Body of pancreas (tissue), 4 donors: ENCODE data around the gene RPL37. TPM values are rescaled to one million over a fixed set of nuclear protein-coding genes. Genes with fewer than 3 reads are reported as not detected.

Source experiments
- ATAC-seq: fragments of 150-250 bp; one replicate; pipeline ENCODE4 v1.9.1; 2016
- DNase-seq, 4 donors: peaks; one replicate each; pipeline ENCODE4 v3.0.0-alpha.2; 2019
- H3K27ac ChIP-seq, 4 donors: fragments of 200-600 bp; sonication (generic); 1 replicate in 3 of 4; 2 replicates in 1 of 4; pipeline versions ENCODE4 v1.5.1 to v1.6.1; 2016 to 2019; ENCODE audit warnings: mild to moderate bottlenecking in 1 of 4, mixed read lengths in 1 of 4, moderate library complexity in 1 of 4
- H3K27me3 ChIP-seq, 2 donors: fragments of 200-600 bp; sonication (generic); one replicate each; pipeline ENCODE4 v1.6.0; 2016; ENCODE audit warnings: mild to moderate bottlenecking in 1 of 2
- H3K36me3 ChIP-seq, 2 donors: fragments of 200-600 bp; sonication (generic); replicated peaks in 1 of 2; 2 replicates each; pipeline ENCODE4 v1.5.1; 2016; ENCODE audit warnings: low read depth in 2 of 2; ENCODE audit not compliant: insufficient read depth in 1 of 2
- H3K4me1 ChIP-seq: fragments of 200-600 bp; sonication (generic); one replicate; pipeline ENCODE4 v1.6.0; 2016
- H3K4me3 ChIP-seq, 2 donors: fragments of 200-600 bp; sonication (generic); 1 replicate in 1 of 2; 2 replicates in 1 of 2; pipeline ENCODE4 v1.5.1; 2016 to 2019
- H3K9me3 ChIP-seq, 3 donors: fragments of 200-600 bp; sonication (generic); 1 replicate in 2 of 3; 2 replicates in 1 of 3; pipeline ENCODE4 v1.5.1; 2016
- POLR2A ChIP-seq, 3 donors: fragments of 450-650 bp; IDR thresholded peaks; one replicate each; pipeline ENCODE4 v1.6.1; 2016; ENCODE audit warnings: antibody characterized with exemption in 3 of 3, mild to moderate bottlenecking in 2 of 3
- WGBS, 2 donors: methylation state at CpG; one replicate each; pipeline ENCODE4 v1.1.5; 2017; 5-methylcytosine and 5-hydroxymethylcytosine counted together
- intact Hi-C: fragments of 100-400 bp; cut with DNase I; formaldehyde crosslinking; loops from one replicate; pipeline ENCODE4 v1.15.1; 2023
- total RNA-seq, 2 donors: library from RNA; depleted of rRNA; stranded (reverse); fragments of >200 nt; gene quantifications; one replicate each; pipeline ENCODE4 v1.1.0, GENCODE V29; 2016
- TF ChIP-seq, protein P1 (sequence below), 7 experiments: fragments of 450-650 bp in 4 of 7; fragments of 200-600 bp in 3 of 7; sonication (generic) in 3 of 7; IDR thresholded peaks; one replicate each; pipeline ENCODE4 v1.5.1; 2016 to 2019; ENCODE audit warnings: antibody characterized with exemption in 7 of 7

RPL37 gene
- total RNA-seq, 2 donors from 2014 or later = 126 to 256 TPM

DNA sequence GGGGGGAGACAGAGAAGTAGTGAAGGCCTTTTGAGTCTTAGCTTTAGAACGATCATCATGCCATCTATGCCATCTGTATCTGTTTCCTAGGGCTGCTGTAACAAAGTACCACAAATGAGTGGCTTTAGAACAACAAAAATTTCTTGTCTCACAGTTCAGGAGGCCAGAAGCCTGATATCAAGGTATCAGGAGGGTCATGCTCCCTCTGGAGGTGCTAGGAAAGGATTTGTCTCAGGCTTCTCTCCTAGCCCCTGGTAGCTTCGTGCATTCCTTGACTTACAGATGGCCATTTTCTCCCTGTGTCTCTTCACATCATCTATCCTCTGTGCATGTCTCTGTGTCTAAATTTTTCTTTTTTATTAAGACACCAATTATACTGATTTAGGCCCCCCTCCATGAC lies 11.3 kb upstream of the RPL37 start:
- Histone ChIP-seq H3K4me3 (no peak overlapping the region), H3K4me1 (peaks cover 9% of the 10 kb centered on the region), H3K27ac (no peak overlapping the region), H3K9me3 (no peaks in the 10 kb centered on the region), H3K36me3 (no peaks in the 10 kb centered on the region), H3K27me3 (no peaks in the 10 kb centered on the region)
- ATAC-seq = no peak
- TF ChIP-seq, protein P1, sequence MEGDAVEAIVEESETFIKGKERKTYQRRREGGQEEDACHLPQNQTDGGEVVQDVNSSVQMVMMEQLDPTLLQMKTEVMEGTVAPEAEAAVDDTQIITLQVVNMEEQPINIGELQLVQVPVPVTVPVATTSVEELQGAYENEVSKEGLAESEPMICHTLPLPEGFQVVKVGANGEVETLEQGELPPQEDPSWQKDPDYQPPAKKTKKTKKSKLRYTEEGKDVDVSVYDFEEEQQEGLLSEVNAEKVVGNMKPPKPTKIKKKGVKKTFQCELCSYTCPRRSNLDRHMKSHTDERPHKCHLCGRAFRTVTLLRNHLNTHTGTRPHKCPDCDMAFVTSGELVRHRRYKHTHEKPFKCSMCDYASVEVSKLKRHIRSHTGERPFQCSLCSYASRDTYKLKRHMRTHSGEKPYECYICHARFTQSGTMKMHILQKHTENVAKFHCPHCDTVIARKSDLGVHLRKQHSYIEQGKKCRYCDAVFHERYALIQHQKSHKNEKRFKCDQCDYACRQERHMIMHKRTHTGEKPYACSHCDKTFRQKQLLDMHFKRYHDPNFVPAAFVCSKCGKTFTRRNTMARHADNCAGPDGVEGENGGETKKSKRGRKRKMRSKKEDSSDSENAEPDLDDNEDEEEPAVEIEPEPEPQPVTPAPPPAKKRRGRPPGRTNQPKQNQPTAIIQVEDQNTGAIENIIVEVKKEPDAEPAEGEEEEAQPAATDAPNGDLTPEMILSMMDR (IDR thresholded peaks at IDR 0.05) = no peak
- no peak for TF ChIP-seq POLR2A (IDR thresholded peaks at IDR 0.05)
- intact Hi-C loops = no loop called here
- DNase-seq = no peak
- WGBS, 2 donors = 75 to 84% methylated on average over 2 of the region's 2 CpGs

DNA sequence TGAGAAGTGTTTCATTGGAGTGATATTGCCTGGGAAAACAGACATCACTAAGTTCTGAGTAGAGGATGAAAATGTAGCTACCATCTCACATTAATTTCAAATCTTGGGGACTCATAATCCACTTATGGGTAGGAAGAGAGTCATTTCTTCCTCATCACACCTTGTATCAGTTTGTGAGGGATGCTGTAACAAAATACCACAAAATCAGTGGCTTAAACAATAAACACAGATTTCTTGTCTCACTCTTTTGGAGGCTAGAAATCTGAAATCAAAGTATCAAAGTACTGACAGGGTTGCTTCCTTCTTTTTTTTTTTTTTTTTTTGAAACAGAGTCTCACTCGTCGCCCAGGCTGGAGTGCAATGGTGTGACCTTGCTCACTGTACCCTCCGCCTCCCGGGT lies 9.5 kb upstream of the RPL37 start:
- no peak for TF ChIP-seq POLR2A (IDR thresholded peaks at IDR 0.05)
- TF ChIP-seq, protein P1 (IDR thresholded peaks at IDR 0.05) = no peak
- no peak overlapping the region for H3K27ac ChIP-seq
- no peaks in the 10 kb centered on the region for H3K36me3 ChIP-seq
- peaks cover 16% of the 10 kb centered on the region for H3K4me1 ChIP-seq
- no peaks in the 10 kb centered on the region for H3K9me3 ChIP-seq
- intact Hi-C loops = no loop called here
- 79 to 81% methylated on average over 4 of the region's 4 CpGs for WGBS, 2 donors
- DNase-seq (no peak), ATAC-seq (no peak)
- no peaks in the 10 kb centered on the region for H3K27me3 ChIP-seq
- no peak overlapping the region for H3K4me3 ChIP-seq

DNA sequence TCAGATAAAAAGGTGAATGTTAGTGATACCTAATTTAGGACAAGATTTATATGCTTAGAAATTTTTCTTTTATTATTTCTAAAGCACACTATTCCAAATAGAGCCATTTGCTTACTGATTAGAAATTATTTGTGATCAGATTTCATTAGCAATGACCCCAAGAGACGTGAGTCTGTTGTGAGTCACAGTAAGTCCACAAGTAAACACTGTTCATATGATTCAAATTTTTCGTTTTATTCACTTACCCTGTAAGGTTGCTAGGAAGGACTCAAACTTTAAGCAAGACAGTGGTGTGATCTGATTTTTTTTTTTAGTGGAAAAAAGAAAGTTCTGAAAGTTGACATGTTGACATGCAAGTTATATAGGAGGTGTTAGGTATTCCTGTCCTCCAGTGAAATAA lies 7.3 kb upstream of the RPL37 start:
- ATAC-seq = no peak
- intact Hi-C loops = no loop called here

DNA sequence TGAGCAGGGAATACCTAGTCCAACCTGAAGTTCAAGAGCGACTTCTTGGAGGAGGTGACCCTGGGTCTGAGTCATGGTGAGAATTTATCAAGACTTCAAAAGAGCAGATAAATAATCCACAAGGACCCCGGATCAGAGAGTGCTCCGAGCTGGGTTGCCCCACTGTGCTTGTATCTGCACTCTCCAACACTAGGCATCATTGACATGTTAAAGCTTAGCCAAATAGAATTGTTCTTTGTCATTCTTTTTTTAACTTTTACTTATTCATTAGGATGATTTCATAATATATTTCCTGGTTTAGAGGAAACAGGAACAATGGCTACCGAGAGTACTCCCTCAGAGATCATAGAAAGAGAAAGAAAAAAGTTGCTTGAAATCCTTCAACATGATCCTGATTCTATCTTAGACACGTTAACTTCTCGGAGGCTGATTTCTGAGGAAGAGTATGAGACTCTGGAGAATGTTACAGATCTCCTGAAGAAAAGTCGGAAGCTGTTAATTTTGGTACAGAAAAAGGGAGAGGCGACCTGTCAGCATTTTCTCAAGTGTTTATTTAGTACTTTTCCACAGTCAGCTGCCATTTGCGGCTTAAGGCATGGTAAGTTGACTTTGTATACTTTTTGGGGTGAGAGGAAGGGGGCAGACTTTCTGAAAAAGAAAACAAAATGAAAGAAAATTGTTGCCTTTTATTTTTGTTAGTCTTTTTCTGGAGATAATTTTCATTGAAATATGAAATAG lies 6.2 kb upstream of the RPL37 start, which contains the start of gene CARD6:
CARD6 (plus strand) TSS at position 300 of the 738 bp plus-strand sequence; CDS start at position 316, 16 bp downstream.
- Histone ChIP-seq H3K36me3 (no peaks in the 10 kb centered on the region), H3K27ac (peak within 1 kb of the TSS in 3 of 4 donors; percentile 29 to 85 (median 74)), H3K4me1 (peaks cover 16% of the 10 kb centered on the region), H3K27me3 (no peaks in the 10 kb centered on the region), H3K4me3 (peak within 1 kb of the TSS in 1 of 2 donors; percentile 9), H3K9me3 (no peaks in the 10 kb centered on the region)
- DNase-seq (peak in 1 of 4 donors; percentile 23), ATAC-seq (peak; percentile 69)
- intact Hi-C loops = no loop called here
- WGBS, 2 donors = 19 to 25% methylated on average over 9 of the region's 9 CpGs
- TF ChIP-seq, protein P1 (IDR thresholded peaks at IDR 0.05) = no peak
- TF ChIP-seq POLR2A (IDR thresholded peaks at IDR 0.05) = peak in 1 of 3 donors; percentile 25

More for the DNA sequence above, 7.3 kb upstream of the RPL37 start:
- 31 to 37% methylated on average over 2 of the region's 2 CpGs for WGBS, 2 donors
- H3K9me3 ChIP-seq = no peaks in the 10 kb centered on the region
- DNase-seq = no peak
- peaks cover 16% of the 10 kb centered on the region for H3K4me1 ChIP-seq
- peak overlapping the region in 1 of 2 donors; percentile 9 for H3K4me3 ChIP-seq
- peak overlapping the region in 1 of 4 donors; percentile 85 for H3K27ac ChIP-seq
- TF ChIP-seq, protein P1 (IDR thresholded peaks at IDR 0.05) = no peak
- no peak for TF ChIP-seq POLR2A (IDR thresholded peaks at IDR 0.05)
- no peaks in the 10 kb centered on the region for H3K27me3 ChIP-seq
- H3K36me3 ChIP-seq = no peaks in the 10 kb centered on the region

DNA sequence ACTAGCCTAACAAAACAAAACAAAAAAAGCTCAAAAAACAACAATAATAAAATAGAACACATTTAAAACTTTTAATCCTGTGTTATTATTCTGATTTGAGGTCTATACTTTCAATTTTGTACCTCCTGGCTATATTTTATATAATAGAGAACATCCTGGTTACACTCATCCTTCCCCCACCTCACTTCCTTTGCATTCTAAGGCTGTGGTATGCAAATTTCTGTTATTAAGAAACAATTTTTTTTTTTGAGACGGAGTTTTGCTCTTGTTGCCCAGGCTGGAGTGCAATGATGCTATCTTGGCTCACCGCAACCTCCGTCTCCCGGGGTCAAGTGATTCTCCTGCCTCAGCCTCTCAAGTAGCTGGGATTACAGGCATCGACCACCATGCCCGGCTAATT lies 3.1 kb upstream of the RPL37 start:
- ATAC-seq = no peak
- H3K4me3 ChIP-seq = no peak overlapping the region
- no peaks in the 10 kb centered on the region for H3K36me3 ChIP-seq
- H3K27ac ChIP-seq = no peak overlapping the region
- no peaks in the 10 kb centered on the region for H3K9me3 ChIP-seq
- TF ChIP-seq POLR2A (IDR thresholded peaks at IDR 0.05) = no peak
- TF ChIP-seq, protein P1 (IDR thresholded peaks at IDR 0.05) = no peak
- WGBS, 2 donors = 81 to 83% methylated on average over 6 of the region's 6 CpGs
- H3K4me1 ChIP-seq = peaks cover 34% of the 10 kb centered on the region
- no peaks in the 10 kb centered on the region for H3K27me3 ChIP-seq
- no peak for DNase-seq
- intact Hi-C loops = no loop called here
